SHP77 treated with DMSO at 0.1 percent for 48 hours (cell line): ENCODE results near the gene VEZF1.

Experiments
- DNase-seq: peaks from one replicate; lab custom pipeline; 2025; lab: John Stamatoyannopoulos, UW

Gene VEZF1

DNA sequence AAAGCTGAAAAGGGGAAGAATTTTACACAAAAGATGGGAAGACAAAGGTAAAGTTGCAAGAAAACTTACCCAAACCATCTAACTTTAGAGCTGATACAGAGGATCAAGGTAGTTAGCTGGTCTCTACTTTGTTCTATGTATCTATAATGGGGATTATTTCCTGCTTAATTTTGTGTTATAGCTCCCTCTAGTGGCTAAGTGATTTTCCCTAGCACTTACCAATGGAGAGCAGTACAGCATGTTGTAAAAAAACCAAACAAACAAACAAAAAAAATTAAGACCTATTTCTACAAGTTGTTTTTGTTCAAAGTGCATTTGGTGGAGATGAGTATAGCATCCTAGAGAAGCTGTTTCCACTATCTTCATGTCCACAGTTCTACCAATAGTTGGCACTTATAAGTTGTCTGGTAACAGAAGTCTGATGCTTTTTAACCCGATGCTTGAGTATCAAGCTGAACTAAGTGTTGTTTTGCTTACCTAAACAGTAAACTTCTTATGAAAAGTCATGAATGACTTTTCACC lies 11.5 kb upstream of the VEZF1 start:
- DNase-seq: peak; percentile 45

DNA sequence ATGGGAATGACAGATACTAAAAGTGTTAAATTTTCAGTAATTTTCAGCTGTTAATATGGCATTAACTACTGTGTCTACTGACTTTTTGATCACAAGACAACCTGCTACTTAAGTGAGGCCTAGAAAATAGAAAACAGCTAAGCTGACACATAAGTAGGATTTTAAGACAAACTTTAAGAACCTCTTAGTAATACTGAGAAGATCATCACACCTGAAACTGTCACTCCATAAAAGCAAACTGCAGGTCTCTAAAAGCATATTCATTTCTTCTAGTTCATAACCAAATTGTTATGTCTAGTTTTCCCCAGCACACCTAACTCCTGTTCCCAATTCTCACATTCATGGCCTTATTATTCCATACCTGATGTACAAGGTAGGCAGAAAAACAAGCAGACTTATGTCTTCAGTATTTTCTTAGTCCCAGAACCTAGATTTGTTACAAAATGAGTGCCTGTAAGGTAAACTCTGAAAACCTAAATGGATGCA lies 11.0 kb upstream of the VEZF1 start:
- DNase-seq: no peak

DNA sequence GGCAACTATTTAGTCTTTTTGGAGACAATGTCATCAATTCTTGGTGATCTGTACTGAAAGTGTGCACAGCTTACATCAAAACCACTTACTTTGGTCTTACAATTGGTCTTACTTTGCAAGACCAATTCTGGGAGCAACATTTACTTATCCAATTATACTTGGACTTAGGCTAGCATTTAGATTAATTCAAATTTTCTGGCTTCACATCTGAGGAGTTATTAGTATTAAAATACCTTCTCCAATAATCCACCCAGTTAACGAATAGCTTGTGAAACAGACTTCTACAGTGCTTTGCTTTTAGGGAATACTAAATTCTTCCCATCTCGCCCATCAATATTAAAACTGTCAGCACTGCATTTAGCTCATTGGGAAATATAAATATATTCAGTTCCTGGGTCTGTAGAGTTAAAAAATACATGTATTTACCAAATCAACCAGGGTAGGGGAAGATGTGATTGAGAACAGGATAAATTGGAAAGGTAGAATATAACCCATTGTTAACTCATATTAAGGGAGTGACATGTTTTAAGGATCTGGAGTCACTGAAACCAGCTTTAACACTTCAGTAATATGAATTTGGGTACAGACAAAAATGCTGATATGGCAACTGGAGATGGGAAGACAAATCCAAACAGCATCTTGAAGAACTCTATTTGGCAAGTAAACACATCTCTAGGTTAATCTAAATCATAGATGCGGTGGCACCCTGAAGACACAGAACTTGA lies 9.2 kb upstream of the VEZF1 start:
- no peak for DNase-seq

DNA sequence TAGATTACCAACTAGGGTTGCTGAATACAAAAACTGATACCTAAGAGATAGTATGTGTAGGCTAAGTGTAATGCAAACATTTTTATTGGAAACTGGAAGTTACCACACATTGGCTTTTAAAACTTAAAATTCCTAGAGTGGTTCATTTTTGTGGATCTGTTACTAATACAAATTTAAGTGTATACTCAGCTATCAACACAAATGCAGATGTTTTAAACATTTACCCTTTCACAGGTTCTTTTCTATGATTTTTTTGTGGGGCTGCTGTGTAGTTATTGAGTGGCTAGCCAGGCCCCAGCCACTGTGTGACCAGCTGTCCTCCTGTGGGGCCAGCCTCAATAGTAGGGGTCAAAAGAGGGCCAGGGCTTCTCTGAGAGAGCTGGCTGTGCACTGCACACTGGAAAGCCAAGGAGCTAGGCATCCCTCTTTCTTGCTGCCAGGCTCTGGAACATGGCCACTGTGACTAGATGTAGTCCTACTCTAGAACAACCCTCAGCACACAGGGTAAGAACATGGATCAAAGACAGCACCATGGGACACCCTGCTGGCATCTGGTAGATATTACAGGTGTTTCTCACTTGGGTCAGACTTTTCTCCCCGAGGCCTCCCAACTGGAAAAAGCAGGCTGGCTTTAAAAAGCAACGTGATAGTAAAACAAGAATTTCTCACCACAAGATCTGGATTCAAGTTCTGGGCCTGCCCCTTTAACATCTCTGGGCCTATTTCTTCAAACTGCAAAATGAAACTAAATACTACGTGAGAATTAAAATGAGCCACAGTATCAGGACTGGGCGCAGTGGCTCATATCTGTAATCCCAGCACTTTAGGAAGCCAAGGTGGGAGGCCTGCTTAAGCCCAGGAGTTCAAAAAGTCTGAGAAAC lies 7.3 kb upstream of the VEZF1 start:
- DNase-seq: peak; percentile 77

DNA sequence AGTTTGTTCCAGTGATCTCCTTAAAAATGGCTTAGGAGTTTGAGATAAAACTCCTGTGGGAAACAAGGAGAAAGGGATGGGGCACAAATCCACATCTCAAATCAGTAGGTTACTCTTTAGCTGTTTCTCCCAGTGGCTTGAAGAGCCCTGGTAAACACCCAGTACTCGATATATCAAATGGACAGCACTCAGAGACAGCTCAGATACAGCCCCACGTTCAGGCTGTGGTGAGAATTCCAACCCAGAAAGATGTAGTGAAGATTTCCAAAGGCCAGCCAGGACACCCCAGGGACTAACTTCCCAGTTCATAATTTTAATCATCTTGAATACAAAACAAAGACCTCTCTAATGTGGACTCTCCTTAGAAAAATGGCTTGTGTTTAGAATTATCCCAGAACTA lies 6.4 kb upstream of the VEZF1 start:
- DNase-seq: peak; percentile 27

DNA sequence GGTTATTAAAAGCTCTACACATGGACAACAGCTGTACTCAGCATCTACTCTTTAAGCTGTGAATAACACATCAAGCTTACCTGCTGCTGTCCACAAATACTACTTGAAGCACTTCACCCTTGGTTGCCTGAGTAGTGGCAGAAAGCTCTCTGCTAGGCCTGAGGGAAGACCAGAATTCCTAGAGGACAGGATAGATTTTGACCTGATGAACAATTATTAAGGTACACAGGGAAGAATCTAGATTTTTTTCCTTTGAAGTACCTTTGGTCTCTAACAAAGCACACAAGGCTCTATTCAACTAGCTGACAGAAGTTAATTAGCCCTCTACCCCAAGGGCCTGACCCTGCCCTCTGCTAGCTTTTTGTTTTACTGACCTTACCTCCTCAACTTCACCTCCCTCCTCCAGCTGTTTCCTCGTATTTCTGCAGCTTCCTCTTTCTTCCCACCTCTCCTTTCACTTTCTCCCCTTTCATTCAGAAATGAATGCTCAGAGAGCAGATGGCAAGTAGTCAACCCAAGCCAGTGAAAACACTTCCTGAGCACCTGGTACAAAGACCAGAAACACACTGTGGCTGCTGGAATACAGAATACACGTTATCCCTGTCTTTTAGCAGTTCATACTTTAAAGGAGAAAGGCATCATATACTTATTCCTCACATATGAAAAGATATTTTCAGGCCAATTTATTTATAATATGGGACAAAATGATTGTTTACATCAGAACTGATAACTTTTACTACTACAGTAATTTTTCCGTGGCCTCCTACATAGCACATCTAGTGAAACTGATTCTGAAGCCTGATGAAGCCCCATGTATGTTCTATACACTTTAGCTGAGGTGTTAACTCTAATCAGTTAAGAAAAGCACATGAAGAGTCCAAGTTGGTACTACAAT lies 5.7 kb upstream of the VEZF1 start:
- DNase-seq: peak; percentile 51

DNA sequence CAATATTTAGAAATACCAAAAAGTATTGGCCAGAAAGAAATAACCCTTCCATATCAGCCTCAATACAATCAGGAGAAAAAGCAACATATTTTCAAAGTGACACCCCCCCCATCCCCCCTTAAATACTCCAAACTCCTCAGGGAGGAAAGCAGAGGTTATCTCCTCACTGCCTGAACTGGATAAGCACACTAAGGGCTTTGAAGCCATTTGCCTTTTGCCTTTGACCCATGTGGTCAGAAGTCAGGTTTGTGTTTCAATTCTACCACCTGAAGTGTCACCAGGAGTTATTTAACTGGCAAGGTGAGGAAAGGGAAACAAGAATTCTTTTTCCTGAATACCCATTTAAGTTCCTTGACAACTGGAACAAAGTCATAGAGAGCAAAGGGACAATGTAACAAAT lies 3.5 kb upstream of the VEZF1 start:
- no peak for DNase-seq

DNA sequence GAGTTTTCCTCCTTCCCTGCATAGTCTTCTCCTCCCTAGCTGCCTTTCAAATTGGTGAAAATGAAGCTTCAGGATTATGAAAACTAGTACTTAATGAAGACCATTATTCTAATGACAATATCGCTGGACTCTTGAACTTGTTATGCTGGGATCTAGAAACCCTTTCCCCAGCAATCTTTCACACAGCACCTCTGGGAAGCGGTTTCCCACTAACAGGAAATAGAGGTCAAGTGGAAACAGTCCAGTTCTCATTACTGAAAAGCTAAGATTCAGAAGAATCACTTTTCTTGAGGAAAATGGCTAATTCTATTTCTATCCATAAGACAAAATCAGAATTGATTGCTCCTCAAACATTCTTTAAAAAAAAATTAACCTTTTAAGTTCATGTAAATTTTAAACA lies 2.0 kb upstream of the VEZF1 start:
- DNase-seq: no peak

DNA sequence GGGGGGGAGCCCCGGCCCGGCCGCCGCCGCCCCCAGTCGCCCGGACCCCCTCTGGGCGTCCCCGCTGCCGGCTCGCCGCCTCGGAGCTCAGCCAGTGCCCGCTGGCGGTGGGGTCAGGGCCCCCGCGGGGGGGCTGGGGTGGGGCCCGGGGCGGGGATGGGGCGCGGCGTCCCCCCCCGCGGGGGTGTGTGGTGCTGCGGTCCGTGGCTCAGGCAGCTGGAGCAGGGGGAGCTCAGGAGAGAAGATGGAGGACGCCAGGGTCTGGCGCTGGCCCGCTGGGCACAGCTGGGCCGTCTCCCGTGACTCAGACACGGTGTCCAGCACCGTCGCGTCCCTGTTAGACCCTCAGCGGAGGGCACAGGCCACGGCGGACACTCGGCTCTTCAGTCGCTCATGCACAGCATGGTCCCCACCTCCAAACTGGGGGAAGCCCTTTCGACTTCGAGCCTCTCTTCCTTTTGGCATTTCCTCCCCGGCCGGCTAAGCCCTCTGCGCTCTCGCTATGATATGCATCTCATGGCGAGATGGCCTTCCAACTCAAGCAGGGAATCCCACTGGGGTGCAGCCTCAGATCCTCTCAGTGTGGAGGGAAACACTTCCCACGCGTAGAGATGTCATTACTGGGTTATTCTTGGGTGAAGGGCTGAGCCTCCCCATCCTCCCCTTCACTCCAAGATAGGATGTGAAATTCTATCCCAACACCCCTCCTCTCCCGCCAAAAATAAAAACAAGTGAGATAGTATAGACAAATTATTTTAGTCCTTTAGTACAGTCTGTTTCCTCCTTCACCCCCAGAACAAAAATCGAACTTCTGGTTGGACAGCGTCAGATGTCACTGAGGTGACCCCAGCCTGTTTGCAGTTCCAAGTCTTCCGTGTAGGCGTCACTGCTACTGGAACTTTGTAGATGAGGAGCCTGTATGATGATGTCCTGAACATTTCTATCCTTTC lies 522 bp upstream of the VEZF1 start:
- no peak for DNase-seq

DNA sequence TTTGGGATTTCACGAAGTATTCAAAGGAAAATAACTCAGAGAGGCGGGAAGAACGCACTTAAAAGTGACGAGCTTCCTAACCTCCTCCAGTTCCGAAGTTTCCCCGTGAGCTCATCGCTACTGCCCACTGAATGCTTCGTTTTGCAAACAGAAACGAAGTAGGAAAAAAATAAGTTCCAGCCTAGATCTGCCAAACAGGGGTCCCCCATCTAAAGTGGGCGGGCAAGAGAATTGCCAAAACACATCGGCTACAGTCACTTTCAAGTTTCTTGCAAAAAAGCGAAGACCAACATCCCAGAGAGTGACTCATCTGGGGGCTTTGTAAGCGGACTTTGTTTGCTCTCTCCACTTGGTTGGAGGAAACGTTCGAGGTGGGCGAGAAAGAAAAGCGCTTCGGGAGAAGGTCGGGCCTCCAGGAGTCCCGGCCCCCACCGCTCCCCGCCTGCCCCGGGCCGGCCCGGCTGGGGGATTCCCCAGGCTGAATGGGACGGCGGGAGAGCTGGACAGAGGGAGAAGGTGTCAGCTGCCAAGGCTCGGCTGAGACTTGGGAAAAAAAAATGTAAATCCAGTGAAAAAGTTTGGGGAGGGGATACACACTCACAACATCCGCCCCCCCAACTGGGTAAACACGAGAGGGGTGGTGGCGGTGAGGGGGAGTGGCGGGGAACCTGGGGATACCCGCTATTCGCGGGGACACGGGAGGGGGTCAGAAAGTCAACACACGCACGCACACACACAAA lies 1.0 kb downstream of the VEZF1 start:
- no peak for DNase-seq

DNA sequence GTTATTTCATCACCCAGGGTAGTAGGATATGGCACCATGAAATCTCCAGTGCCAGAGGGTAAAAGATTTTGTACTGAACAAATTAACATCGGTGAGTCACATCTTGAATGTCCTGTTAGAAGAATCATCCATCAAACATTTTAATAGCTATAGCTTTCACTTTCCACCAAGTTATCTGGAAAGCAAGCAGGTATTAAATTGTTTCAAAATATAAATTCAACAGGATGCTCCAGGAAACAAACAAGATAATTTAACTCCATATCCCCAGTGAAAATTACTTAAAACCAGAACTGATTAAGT lies 2.4 kb downstream of the VEZF1 start:
- DNase-seq: no peak

DNA sequence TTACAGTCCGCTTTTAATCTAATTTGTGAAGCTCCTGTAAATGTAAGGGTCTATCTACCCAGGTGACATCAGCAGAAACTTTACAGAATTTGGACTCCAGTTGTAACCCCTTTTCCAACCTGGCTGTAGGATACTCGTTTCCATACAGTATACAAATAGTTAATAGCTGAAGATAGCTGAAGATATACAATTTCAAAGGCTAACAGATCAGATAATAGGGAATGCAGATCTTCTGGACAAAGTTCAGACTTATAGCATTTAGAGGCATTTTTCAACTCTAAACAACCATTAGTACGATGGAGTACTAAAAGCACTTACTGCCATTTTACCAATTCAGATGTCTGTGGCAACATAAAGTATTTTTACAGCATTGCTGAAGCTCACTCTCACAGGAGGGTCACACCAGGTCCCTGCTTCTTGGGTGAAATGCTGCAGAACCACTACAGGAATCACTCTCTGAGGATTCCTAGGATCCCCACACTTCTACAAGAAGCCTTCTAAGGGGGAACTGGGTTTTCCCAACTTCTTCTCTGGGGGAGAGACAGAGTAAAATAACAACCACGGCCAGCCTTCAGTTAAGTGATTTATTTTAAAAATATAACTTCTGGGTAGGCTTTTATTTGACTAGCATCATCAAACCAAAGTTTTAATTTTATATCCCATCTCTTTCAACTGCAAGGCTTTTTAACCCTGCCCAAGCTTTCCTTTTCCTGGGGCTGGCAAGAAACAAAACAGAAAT lies 2.9 kb downstream of the VEZF1 start:
- DNase-seq: no peak

DNA sequence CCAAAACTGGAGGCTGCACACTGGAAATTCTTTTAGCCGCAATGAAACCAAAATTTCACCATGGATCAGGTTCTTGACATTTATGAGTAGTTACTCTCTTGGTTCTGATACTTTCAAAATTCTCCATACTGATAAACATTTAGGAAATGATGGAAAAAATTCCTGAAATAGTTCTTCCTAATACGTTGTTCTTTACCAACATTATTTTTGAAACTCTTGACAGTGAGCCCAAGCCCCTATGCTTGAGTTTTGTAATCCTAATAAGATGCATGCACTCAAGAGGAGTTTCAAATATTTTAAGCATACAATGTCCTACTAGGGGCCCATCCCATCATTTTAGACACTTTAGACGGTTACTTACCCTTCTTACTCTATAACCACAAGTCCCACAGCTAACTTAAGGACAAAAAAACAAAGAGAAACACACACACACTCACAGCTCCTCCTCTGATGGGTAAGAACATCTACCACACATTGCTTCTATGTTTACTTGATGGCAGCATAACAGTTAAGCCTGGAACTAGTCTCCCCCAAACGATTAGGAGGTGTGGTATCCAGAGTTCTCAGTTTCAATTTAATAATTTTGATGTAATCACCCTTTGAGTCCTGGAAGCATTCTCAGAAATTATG lies 3.7 kb downstream of the VEZF1 start:
- DNase-seq: no peak

DNA sequence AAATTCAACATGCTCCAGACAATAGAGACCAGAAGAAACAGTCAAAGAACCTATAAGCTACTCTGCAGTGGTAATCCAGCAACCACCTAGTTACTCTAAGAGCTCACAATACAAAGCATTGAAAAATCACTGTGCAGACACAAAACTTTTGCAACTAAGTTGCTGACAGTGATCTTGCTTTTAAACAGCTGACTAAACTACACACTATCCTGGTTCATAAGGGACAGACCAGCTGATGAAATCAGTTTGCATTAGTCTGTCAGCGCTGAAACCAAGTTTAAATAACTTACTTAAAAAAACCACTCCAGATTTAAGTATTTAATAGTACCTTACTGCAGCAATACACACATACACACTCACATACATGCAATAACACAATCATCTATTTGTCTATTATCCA lies 4.6 kb downstream of the VEZF1 start:
- no peak for DNase-seq

DNA sequence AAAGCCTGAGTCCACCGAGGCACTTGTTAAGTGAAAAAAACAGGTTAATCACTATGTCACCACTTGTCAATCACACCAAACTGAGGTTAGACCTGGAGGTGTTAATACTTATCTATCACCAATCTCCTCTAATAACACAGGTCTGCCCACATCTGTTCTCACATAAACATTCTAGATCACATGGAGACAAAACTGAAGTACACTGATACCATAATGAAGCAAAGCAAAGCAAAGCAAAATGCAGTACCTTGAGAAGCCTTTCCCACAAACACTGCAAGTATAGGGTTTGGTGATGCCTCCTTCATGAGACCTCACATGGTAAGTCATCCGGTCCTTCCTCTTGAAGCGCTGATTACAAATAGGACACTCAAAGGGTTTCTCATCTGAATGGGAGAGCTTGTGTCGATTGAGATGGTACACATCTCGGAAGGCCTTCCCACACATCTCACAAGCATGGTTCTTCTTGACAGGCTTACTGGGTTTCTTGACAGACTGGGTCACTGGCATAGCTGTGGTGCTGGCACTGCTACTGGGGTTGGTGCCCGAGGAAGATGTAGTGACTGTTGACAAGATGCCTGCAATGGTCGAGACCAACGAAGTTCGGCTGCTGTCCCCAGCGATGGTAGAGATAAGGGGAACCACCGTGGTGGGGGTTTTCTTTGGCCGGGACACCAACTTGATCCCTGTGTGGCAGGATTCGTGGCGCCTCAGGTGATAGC lies 5.4 kb downstream of the VEZF1 start:
- no peak for DNase-seq

DNA sequence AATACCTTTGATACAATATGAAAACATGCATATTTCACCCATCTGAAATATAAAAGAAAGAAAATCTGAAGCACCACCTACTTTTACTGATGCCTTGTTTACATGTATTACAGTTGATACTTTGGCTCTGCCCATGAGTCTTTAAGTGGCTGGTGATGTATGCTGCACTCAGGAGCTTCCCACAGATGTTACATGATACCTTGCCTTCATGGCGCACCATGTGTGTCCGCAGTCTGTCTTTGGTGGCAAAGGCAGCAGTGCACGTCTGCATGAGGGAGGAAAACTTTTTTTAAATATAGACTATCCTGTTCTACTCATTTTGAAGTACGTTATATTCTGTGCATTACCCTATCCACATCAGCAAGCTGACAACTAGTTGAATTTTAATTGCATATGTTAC lies 7.5 kb downstream of the VEZF1 start:
- DNase-seq: no peak

DNA sequence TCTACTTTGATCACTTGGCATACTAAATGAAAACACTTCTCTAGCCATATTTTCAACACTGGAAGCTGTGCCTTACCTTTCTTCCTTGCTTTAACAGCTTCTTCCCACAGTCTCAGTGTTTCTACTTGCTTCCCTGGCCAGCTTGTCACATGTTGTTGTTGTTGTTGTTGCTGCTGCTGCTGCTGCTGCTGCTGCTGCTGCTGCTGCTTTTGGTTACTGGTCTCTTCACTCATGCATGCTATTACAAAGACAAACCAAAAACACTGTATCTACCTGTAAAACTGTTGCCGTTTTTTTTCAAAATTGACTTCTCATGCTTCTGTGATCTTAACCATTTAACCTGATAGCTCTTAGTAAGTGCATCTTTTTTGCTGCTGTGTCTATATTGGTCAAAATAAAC lies 9.0 kb downstream of the VEZF1 start:
- DNase-seq: no peak

DNA sequence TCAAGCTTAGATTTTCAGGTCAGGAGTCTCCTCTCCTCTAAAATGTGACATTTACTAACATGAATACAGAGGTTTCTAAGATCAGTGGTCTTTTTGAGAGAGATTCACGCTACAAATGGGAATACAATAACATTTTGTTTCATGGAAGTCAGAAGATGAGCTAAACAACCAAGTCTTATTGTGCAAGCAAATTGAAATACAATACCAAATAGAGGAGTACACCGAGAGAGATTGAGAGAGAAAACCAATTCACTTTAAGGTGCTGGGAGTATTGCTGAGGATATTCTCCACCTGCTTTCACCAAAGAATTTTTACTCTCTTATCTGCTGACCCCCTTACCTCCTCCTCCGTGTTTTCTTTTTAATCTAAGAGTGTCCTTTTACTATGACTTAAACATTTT lies 11.5 kb downstream of the VEZF1 start:
- DNase-seq: no peak

DNA sequence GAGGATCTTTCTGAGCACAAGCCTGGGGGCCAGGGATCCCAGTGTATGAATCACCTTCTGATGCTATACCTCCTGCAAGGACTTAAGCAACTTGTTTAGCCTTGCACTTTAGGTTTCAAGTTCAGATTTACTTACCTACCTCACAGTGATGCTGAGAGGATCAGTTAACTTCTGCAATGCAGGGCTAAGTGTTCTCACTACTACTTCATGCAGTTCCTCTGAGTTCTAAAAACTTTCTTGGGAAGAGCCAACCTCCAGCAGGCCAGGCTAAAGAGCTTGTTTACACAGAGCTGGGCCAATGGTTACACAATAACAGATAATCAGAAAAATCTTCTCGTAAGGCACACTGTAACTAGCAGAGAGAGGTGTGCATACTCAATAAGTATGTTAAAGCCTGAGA lies 13.0 kb downstream of the VEZF1 start:
- DNase-seq: no peak
